ENCODE measurements around the gene ADGRG1. TPM values are rescaled to one million over a fixed set of nuclear protein-coding genes. Genes with fewer than 3 reads are reported as not detected.
"Not testable (repeated sequence)": the region's sequence is repeated elsewhere in the genome, so short reads cannot be mapped to it uniquely, and the experiment has no call there.

The ADGRG1 gene
- total and polyA plus RNA-seq, 2 donors (not counting 1 experiment from before 2014, with no cell fraction given) = 1.6 to 1.8 TPM

- DNase-seq (ENCODE audit: low read depth in 2 of 2) = no peak
- H4K20me1 ChIP-seq (ENCODE audit: control insufficient read depth, extremely low read depth, insufficient read depth, low read length) = no peaks in the 10 kb centered on the region
- H3K4me3 ChIP-seq (replicated peaks in 1 of 4; ENCODE audit: control extremely low read depth in 1 of 4, insufficient read depth in 1 of 4, low read depth in 3 of 4, low read length in 4 of 4) = no peak overlapping the region
- H3K27me3 ChIP-seq (ENCODE audit: control insufficient read depth, insufficient read depth, low read length) = no peaks in the 10 kb centered on the region
- TF ChIP-seq CTCF (conservative IDR thresholded peaks at IDR 0.05 in 1 of 2, IDR thresholded peaks at IDR 0.05 in 1 of 2; ENCODE audit: low read depth in 1 of 2, low read length in 2 of 2) (no peak), EZH2 (IDR thresholded peaks at IDR 0.05; ENCODE audit: low read length, missing control alignments) (no peak)
- H3K79me2 ChIP-seq (ENCODE audit: control insufficient read depth, insufficient read depth, low read length) = no peaks in the 10 kb centered on the region
- no peaks in the 10 kb centered on the region for H3K36me3 ChIP-seq (ENCODE audit: control insufficient read depth, insufficient read depth, low read length)
- H3K27ac ChIP-seq (ENCODE audit: insufficient read depth, low read length) = no peak overlapping the region
- no peak overlapping the region for H3K4me2 ChIP-seq (ENCODE audit: extremely low read depth, insufficient read depth, low read length)
- H3K9ac ChIP-seq (ENCODE audit: insufficient read depth, low read length) = no peak overlapping the region
- H3K9me3 ChIP-seq (ENCODE audit: control insufficient read depth, insufficient read depth, low read depth, low read length) = no peaks in the 10 kb centered on the region
- H2AFZ ChIP-seq (ENCODE audit: low read length) = no peak overlapping the region
- H3K4me1 ChIP-seq (ENCODE audit: control insufficient read depth, extremely low read depth, insufficient read depth, low read length) = peaks cover 8% of the 10 kb centered on the region
Measured at GRCh38 chr16:57593021-57593420, 35.4 kb upstream of the ADGRG1 start.

- H3K9ac ChIP-seq (ENCODE audit: insufficient read depth, low read length) = no peak overlapping the region
- DNase-seq (ENCODE audit: low read depth in 2 of 2) = no peak
- TF ChIP-seq EZH2 (IDR thresholded peaks at IDR 0.05; ENCODE audit: low read length, missing control alignments) (no peak), CTCF (conservative IDR thresholded peaks at IDR 0.05 in 1 of 2, IDR thresholded peaks at IDR 0.05 in 1 of 2; ENCODE audit: low read depth in 1 of 2, low read length in 2 of 2) (no peak)
Measured at GRCh38 chr16:57593990-57594389, 34.4 kb upstream of the ADGRG1 start.

GRCh38 chr16:57594531-57595031, 33.8 kb upstream of the ADGRG1 start:
- Histone ChIP-seq H3K9ac (ENCODE audit: insufficient read depth, low read length) (no peak overlapping the region), H3K4me3 (replicated peaks in 1 of 4; ENCODE audit: control extremely low read depth in 1 of 4, insufficient read depth in 1 of 4, low read depth in 3 of 4, low read length in 4 of 4) (no peak overlapping the region), H3K4me2 (ENCODE audit: extremely low read depth, insufficient read depth, low read length) (no peak overlapping the region), H4K20me1 (ENCODE audit: control insufficient read depth, extremely low read depth, insufficient read depth, low read length) (no peaks in the 10 kb centered on the region), H3K27ac (ENCODE audit: insufficient read depth, low read length) (no peak overlapping the region), H3K79me2 (ENCODE audit: control insufficient read depth, insufficient read depth, low read length) (no peaks in the 10 kb centered on the region), H3K4me1 (ENCODE audit: control insufficient read depth, extremely low read depth, insufficient read depth, low read length) (peaks cover 8% of the 10 kb centered on the region), H3K36me3 (ENCODE audit: control insufficient read depth, insufficient read depth, low read length) (no peaks in the 10 kb centered on the region), H2AFZ (ENCODE audit: low read length) (no peak overlapping the region), H3K9me3 (ENCODE audit: control insufficient read depth, insufficient read depth, low read depth, low read length) (no peaks in the 10 kb centered on the region), H3K27me3 (ENCODE audit: control insufficient read depth, insufficient read depth, low read length) (no peaks in the 10 kb centered on the region)
- DNase-seq (ENCODE audit: low read depth in 2 of 2) = no peak
- TF ChIP-seq EZH2 (IDR thresholded peaks at IDR 0.05; ENCODE audit: low read length, missing control alignments) (no peak), CTCF (conservative IDR thresholded peaks at IDR 0.05 in 1 of 2, IDR thresholded peaks at IDR 0.05 in 1 of 2; ENCODE audit: low read depth in 1 of 2, low read length in 2 of 2) (no peak)

More at GRCh38 chr16:57593990-57594389, 34.4 kb upstream of the ADGRG1 start:
- no peaks in the 10 kb centered on the region for H3K36me3 ChIP-seq (ENCODE audit: control insufficient read depth, insufficient read depth, low read length)
- H3K27me3 ChIP-seq (ENCODE audit: control insufficient read depth, insufficient read depth, low read length) = no peaks in the 10 kb centered on the region
- H2AFZ ChIP-seq (ENCODE audit: low read length) = no peak overlapping the region
- H3K9me3 ChIP-seq (ENCODE audit: control insufficient read depth, insufficient read depth, low read depth, low read length) = no peaks in the 10 kb centered on the region
- H3K4me3 ChIP-seq (replicated peaks in 1 of 4; ENCODE audit: control extremely low read depth in 1 of 4, insufficient read depth in 1 of 4, low read depth in 3 of 4, low read length in 4 of 4) = no peak overlapping the region
- no peaks in the 10 kb centered on the region for H3K79me2 ChIP-seq (ENCODE audit: control insufficient read depth, insufficient read depth, low read length)
- H3K27ac ChIP-seq (ENCODE audit: insufficient read depth, low read length) = no peak overlapping the region
- no peaks in the 10 kb centered on the region for H4K20me1 ChIP-seq (ENCODE audit: control insufficient read depth, extremely low read depth, insufficient read depth, low read length)
- peaks cover 8% of the 10 kb centered on the region for H3K4me1 ChIP-seq (ENCODE audit: control insufficient read depth, extremely low read depth, insufficient read depth, low read length)
- no peak overlapping the region for H3K4me2 ChIP-seq (ENCODE audit: extremely low read depth, insufficient read depth, low read length)

GRCh38 chr16:57596234-57596633, 32.2 kb upstream of the ADGRG1 start:
- H3K27ac ChIP-seq (ENCODE audit: insufficient read depth, low read length); H3K79me2 ChIP-seq (ENCODE audit: control insufficient read depth, insufficient read depth, low read length); H3K4me2 ChIP-seq (ENCODE audit: extremely low read depth, insufficient read depth, low read length); H3K9ac ChIP-seq (ENCODE audit: insufficient read depth, low read length); H3K27me3 ChIP-seq (ENCODE audit: control insufficient read depth, insufficient read depth, low read length); DNase-seq (ENCODE audit: low read depth in 2 of 2); H2AFZ ChIP-seq (ENCODE audit: low read length); H4K20me1 ChIP-seq (ENCODE audit: control insufficient read depth, extremely low read depth, insufficient read depth, low read length); H3K9me3 ChIP-seq (ENCODE audit: control insufficient read depth, insufficient read depth, low read depth, low read length); H3K36me3 ChIP-seq (ENCODE audit: control insufficient read depth, insufficient read depth, low read length); H3K4me3 ChIP-seq (replicated peaks in 1 of 4; ENCODE audit: control extremely low read depth in 1 of 4, insufficient read depth in 1 of 4, low read depth in 3 of 4, low read length in 4 of 4); H3K4me1 ChIP-seq (ENCODE audit: control insufficient read depth, extremely low read depth, insufficient read depth, low read length): not testable (repeated sequence)
